Ectodermal cell (in vitro differentiated cells): Measurements from ENCODE around the gene MFSD8.
"Not testable (repeated sequence)": the region's sequence is repeated elsewhere in the genome, so short reads cannot be mapped to it uniquely, and the experiment has no call there.

ENCODE experiments used
- H3K27ac ChIP-seq: 2 replicates; pipeline ENCODE4 v1.7.0; 2013; ENCODE audit warnings: mild to moderate bottlenecking, low read depth, low read length; ENCODE audit not compliant: insufficient read depth, poor library complexity, severe bottlenecking
- H3K27me3 ChIP-seq: 2 replicates; pipeline ENCODE4 v1.7.0; 2013; ENCODE audit warnings: mild to moderate bottlenecking, low read length; ENCODE audit not compliant: insufficient read depth, control insufficient read depth, poor library complexity, severe bottlenecking
- H3K36me3 ChIP-seq: one replicate; pipeline ENCODE4 v1.7.0; 2013; ENCODE audit warnings: low read length; ENCODE audit not compliant: control insufficient read depth, insufficient read depth
- H3K4me1 ChIP-seq: one replicate; pipeline ENCODE4 v1.7.0; 2013; ENCODE audit warnings: low read length; ENCODE audit not compliant: control insufficient read depth, insufficient read depth
- H3K4me3 ChIP-seq: 2 replicates; pipeline ENCODE4 v1.7.0; 2013; ENCODE audit warnings: low read depth, low read length, control low read depth; ENCODE audit not compliant: insufficient read depth
- H3K9me3 ChIP-seq: 2 replicates; pipeline ENCODE4 v1.7.0; 2013; ENCODE audit warnings: mild to moderate bottlenecking, low read length, moderate library complexity; ENCODE audit not compliant: control insufficient read depth
- WGBS, 2 experiments: methylation state at CpG; one replicate each; pipeline ENCODE4 v1.1.7; 2013; ENCODE audit warnings: missing lambda C conversion rate in 2 of 2; 5-methylcytosine and 5-hydroxymethylcytosine counted together

The MFSD8 gene

DNA sequence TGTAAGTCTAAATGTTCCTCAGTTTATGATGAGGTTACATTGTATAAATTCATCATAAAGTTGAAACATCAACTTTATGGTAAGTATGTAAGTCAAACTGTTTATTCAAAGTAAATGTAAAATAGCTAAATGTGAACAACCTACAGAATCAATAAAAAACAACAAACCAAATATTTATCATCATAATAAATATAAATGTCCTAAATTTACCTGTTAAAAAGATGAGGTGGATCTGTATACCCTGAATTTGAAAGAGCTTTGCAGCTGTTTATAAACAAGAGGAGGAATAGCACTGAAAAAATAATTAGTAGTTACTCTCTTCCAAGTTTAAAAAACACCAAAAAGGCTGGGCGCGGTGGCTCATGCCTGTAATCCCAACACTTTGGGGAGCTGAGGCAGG, 14.0 kb upstream of the MFSD8 start:
- Histone ChIP-seq H3K4me3 (no peak overlapping the region), H3K9me3 (no peaks in the 10 kb centered on the region), H3K27me3 (no peaks in the 10 kb centered on the region), H3K36me3 (no peaks in the 10 kb centered on the region), H3K27ac (no peak overlapping the region), H3K4me1 (no peaks in the 10 kb centered on the region)
- WGBS, 2 experiments = 94 to 95% methylated on average over 2 of the region's 2 CpGs

DNA sequence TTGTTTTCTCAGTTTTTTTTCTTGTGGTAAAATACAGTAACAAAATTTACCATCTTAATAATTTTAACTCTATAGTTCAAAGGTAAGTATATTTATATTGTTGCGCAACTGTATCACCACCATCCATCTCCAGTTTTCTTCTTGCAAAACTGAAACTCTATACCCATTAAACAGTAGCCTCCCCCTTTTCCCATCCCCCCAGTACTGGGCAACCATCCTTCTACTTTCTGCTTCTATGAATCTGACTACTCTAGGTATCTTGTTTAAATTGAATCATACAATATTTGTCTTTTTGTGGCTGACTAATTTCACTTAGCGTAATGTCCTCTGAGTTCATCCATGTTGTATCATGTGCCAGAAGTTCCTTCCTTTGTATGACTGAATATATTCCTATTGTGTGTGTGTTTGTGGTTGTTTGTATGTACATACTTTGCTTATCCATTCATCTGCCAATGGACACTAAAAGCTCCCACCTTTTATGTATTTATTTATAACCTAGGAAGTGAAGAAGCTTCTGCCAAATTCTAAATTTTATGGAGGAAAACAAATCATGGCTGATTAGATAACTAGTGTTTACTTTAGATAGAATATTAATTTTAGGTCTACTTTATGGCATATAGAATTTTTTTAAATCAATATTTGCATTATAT, 10.3 kb upstream of the MFSD8 start:
- Histone ChIP-seq H3K27ac (no peak overlapping the region), H3K4me1 (no peaks in the 10 kb centered on the region), H3K4me3 (no peak overlapping the region), H3K9me3 (no peaks in the 10 kb centered on the region), H3K27me3 (no peaks in the 10 kb centered on the region), H3K36me3 (no peaks in the 10 kb centered on the region)
- 100% methylated on average over 1 to 2 of the region's 2 CpGs for WGBS, 2 experiments

DNA sequence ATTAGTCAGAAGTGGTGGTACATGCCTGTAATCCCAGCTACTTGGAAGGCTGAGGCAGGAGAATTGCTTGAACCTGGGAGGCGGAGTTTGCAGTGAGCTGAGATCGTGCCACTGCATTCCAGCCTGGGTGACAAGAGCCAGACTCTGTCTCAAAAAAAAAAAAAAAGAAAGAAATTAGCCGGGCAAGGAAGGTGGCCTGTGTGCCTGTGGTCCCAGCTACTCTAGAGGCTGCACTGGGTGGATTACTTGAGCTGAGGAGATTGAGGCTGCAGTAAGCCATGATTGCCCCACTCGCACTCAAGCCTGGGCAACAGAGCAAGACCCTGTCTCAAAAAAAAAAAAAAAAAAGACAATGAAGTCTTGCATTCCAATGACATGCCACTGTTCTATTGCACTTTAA, 6.0 kb upstream of the MFSD8 start:
- H3K9me3 ChIP-seq, H3K4me3 ChIP-seq, H3K4me1 ChIP-seq, H3K27ac ChIP-seq, H3K36me3 ChIP-seq, H3K27me3 ChIP-seq: not testable (repeated sequence)
- 92 to 94% methylated on average over 4 of the region's 4 CpGs for WGBS, 2 experiments

DNA sequence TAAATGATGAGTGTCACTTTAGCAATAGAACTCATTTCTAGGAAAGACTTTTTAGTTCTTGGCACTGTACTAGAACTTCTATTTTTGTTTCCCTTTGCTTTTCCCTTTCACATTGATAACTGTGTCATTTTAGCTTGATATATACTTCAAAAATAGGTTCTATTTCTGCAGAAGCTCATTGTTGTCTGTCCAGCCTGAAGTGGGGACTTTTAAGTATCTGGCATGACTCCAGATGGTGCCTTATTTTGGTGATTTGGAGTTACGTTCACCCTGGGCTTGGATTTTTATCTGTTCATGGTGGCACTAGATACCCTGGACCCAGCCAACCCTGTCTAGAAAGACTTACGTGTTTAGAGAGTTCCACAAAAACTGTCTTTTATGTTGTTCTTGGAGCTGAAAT, 3.6 kb upstream of the MFSD8 start:
- H3K4me1 ChIP-seq = no peaks in the 10 kb centered on the region
- no peaks in the 10 kb centered on the region for H3K27me3 ChIP-seq
- H3K27ac ChIP-seq = no peak overlapping the region
- no peaks in the 10 kb centered on the region for H3K9me3 ChIP-seq
- H3K4me3 ChIP-seq = no peak overlapping the region
- WGBS, 2 experiments = 95 to 98% methylated on average over 2 of the region's 2 CpGs
- no peaks in the 10 kb centered on the region for H3K36me3 ChIP-seq

DNA sequence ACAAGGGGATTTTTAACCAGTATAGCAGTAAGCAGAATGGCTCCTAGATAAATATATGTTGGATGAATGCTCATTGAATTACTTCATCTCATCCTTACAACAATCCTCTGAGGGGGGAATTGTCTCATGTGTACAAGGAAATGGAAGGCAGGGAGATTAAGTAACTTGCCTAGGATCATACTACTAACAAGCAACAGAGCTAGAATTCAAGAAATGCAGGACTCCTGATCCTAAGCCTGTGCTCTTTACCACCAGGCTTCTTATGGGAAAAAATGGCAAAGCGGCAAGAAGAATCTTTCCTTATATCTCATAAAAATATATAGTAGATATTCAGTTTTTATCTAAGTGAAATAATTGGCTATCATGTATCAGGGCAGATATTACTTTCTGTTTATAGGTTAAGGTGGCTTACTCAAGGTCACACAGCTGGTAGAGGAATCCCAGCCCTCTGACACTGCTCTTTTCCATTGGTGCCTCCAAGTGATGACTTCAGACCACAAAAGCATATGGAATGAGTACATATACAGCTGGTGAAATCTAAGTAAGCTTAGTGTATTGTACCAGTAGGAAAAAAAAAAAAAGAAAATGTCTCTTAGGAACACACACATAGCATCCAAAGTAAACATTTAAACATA, 2.3 kb upstream of the MFSD8 start:
- Histone ChIP-seq H3K27ac (no peak overlapping the region), H3K27me3 (no peaks in the 10 kb centered on the region), H3K4me1 (no peaks in the 10 kb centered on the region), H3K36me3 (no peaks in the 10 kb centered on the region), H3K9me3 (no peaks in the 10 kb centered on the region), H3K4me3 (no peak overlapping the region)
- WGBS, 2 experiments = no CpG with 5 or more reads among the region's 1 CpG

DNA sequence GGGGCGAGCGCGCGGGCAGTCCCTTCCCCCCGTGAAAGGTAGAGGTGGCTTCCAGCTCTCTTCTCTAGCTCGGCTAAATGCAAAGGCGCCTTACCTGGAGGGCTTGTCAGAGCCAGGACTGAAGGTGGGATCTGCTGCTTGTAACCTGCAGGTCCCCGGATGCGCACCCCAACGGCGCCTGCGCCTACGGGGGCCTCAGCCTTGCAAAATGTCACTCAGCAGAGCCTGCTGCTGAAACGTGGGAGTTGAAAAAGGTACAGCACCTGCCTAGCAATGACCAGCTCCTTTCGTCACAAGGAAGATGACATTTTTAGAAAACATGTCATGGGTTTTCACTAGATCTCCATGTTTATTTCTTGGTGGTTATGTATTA, 816 bp upstream of the MFSD8 start:
- Histone ChIP-seq H3K4me3 (peak overlapping the region; percentile 100), H3K9me3 (no peaks in the 10 kb centered on the region), H3K27me3 (no peaks in the 10 kb centered on the region), H3K36me3 (no peaks in the 10 kb centered on the region), H3K27ac (peak overlapping the region; percentile 87), H3K4me1 (no peaks in the 10 kb centered on the region)
- 2 to 3% methylated on average over 15 of the region's 15 CpGs for WGBS, 2 experiments

DNA sequence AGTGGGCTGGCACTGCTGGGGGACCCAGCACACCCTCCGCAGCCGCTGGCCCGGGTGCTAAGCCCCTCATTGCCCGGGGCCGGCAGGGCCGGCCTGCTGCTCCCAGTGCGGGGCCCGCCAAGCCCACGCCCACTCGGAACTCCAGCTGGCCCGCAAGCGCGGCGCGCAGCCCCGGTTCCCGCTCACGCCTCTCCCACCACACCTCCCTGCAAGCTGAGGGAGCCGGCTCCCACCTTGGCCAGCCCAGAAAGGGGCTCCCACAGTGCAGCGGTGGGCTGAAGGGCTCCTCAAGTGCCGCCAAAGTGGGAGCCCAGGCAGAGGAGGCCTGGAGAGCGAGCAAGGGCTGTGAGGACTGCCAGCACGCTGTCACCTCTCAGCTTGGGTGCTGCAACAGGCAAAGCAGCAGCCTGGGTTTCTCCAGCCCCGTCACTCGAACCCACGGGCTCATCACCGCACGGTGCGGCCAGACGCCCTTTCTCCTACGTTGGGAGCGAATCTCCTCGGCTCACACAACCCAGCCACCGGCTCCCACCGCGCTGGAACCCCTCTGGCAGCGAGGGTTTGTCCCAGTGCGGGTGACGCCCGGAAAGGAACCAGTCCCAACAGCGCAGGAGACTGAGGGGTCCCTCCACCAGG, 429 bp downstream of the MFSD8 start:
- WGBS, 2 experiments = 0 to 1% methylated on average over 41 of the region's 41 CpGs
- not testable (repeated sequence) for H3K4me1 ChIP-seq, H3K27me3 ChIP-seq, H3K36me3 ChIP-seq, H3K9me3 ChIP-seq
- H3K4me3 ChIP-seq = peak overlapping the region; percentile 100
- peak overlapping the region; percentile 44 for H3K27ac ChIP-seq

DNA sequence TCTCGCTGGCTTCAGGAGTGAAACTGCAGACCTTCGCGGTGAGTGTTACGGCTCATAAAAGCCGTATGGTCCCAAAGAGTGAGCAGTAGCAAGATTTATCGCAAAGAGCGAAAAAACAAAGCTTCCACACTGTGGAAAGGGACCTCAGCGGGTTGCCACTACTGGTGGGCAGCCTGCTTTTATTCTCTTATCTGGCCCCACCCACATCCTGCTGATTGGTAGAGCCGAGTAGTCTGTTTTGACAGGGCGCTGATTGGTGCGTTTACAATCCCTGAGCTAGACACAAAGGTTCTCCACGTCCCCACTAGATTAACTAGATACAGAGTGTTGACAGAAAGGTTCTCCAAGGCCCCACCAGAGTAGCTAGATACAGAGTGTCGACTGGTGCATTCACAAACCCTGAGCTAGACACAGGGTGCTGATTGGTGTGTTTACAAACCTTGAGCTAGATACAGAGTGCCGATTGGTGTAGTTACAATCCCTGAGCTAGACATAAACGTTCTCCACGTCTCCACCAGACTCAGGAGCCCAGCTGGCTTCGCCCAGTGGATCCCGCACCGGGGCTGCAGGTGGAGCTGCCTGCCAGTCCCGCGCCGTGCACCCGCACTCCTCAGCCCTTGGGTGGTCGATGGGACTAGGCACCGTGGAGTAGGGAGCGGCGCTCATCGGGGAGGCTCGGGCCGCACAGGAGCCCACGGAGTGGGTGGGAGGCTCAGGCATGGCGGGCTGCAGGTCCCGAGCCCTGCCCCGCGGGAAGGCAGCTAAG, 1.2 kb downstream of the MFSD8 start:
- H3K4me1 ChIP-seq, H3K9me3 ChIP-seq, H3K27me3 ChIP-seq, H3K36me3 ChIP-seq, H3K27ac ChIP-seq: not testable (repeated sequence)
- WGBS, 2 experiments = 43 to 45% methylated on average over 32 to 35 of the region's 35 CpGs
- H3K4me3 ChIP-seq = peak overlapping the region; percentile 100

DNA sequence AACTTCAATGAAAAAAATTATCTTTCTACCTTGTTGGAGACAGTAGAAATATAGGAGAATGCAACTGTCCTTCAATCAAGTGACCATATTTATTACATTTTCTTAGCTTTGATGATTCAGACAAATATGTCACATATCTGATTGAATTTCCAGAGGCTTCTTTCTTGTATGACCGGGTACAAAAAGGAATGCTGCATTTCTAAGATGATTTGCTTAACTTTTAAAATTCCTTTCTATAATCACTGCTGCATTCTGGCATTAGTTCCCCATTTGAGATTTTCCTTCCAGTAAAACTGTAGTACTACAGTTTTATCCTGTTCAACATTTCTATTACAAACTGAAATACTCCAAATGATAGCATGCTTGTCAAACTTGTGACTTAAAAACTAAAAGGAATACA, 5.2 kb downstream of the MFSD8 start:
- H3K4me1 ChIP-seq = no peaks in the 10 kb centered on the region
- H3K4me3 ChIP-seq = no peak overlapping the region
- no peaks in the 10 kb centered on the region for H3K9me3 ChIP-seq
- no peak overlapping the region for H3K27ac ChIP-seq
- no peaks in the 10 kb centered on the region for H3K27me3 ChIP-seq
- 92 to 100% methylated on average over 1 of the region's 1 CpG for WGBS, 2 experiments
- H3K36me3 ChIP-seq = peaks cover 2% of the 10 kb centered on the region

DNA sequence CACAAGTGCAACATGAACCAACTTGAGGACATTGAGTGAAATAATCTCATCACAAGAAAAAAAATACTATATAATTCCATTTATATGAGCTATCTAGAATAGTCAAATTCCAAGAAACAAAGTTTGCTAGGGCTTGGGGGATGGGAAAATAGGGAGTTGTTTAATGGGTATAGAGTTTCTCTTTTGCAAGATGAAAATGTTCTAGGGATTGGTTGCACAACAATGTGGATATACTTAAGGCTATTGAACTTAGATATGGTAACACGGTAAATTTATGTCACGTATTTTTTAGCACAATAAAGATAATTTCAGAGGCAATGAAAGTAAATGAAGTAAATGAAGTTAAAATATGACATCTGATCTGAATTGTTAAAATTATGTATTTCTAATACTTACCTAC, 7.9 kb downstream of the MFSD8 start:
- Histone ChIP-seq H3K27me3 (no peaks in the 10 kb centered on the region), H3K4me3 (no peak overlapping the region), H3K27ac (no peak overlapping the region), H3K4me1 (no peaks in the 10 kb centered on the region), H3K36me3 (peaks cover 7% of the 10 kb centered on the region), H3K9me3 (no peaks in the 10 kb centered on the region)
- WGBS, 2 experiments = 100% methylated on average over 2 of the region's 2 CpGs
